Endothelial cell (in vitro differentiated cells): ENCODE results near the gene DNAJA4. TPM values are rescaled to one million over a fixed set of nuclear protein-coding genes. Genes with fewer than 3 reads are reported as not detected.
"Not testable (repeated sequence)": the region's sequence is repeated elsewhere in the genome, so short reads cannot be mapped to it uniquely, and the experiment has no call there.

Experiments used
- DNase-seq: peaks from one replicate; pipeline ENCODE4 v3.0.0; 2021; ENCODE audit warnings: low spot score
- H3K27ac Mint-ChIP-seq: one replicate; pipeline ENCODE4 v1.8.0; 2021; ENCODE audit warnings: mixed read lengths, inconsistent platforms; ENCODE audit not compliant: unreplicated experiment
- H3K27me3 Mint-ChIP-seq: one replicate; pipeline ENCODE4 v1.8.0; 2021; ENCODE audit warnings: mild to moderate bottlenecking, moderate library complexity, mixed read lengths, inconsistent platforms; ENCODE audit not compliant: unreplicated experiment
- H3K36me3 Mint-ChIP-seq: one replicate; pipeline ENCODE4 v1.8.0; 2021; ENCODE audit warnings: mild to moderate bottlenecking, low read depth, mixed read lengths, inconsistent platforms; ENCODE audit not compliant: unreplicated experiment
- H3K4me1 Mint-ChIP-seq: one replicate; pipeline ENCODE4 v1.8.0; 2021; ENCODE audit warnings: mild to moderate bottlenecking, mixed read lengths, inconsistent platforms; ENCODE audit not compliant: unreplicated experiment
- H3K4me3 Mint-ChIP-seq: one replicate; pipeline ENCODE4 v1.8.0; 2021; ENCODE audit warnings: mild to moderate bottlenecking, mixed read lengths, inconsistent platforms; ENCODE audit not compliant: unreplicated experiment
- H3K9me3 Mint-ChIP-seq: one replicate; pipeline ENCODE4 v1.8.0; 2021; ENCODE audit warnings: mixed read lengths, inconsistent platforms; ENCODE audit not compliant: unreplicated experiment
- total RNA-seq: library from RNA; stranded (reverse); fragmentation: NEBNext Ultra II Directional; extraction: Animal tissue kit (Norgen Biotek cat#: 25700); gene quantifications from one replicate; pipeline ENCODE4 v1.2.1, GENCODE V29; 2021; ENCODE audit not compliant: unreplicated experiment
- TF ChIP-seq, protein P1 (sequence below): fragments of 200-600 bp; sonication (generic); IDR thresholded peaks from one replicate; pipeline ENCODE4 v1.5.0; 2021; ENCODE audit warnings: antibody characterized with exemption; ENCODE audit not compliant: unreplicated experiment

Gene DNAJA4
- total RNA-seq, 1 donor from 2014 or later = 2.1 TPM

DNA sequence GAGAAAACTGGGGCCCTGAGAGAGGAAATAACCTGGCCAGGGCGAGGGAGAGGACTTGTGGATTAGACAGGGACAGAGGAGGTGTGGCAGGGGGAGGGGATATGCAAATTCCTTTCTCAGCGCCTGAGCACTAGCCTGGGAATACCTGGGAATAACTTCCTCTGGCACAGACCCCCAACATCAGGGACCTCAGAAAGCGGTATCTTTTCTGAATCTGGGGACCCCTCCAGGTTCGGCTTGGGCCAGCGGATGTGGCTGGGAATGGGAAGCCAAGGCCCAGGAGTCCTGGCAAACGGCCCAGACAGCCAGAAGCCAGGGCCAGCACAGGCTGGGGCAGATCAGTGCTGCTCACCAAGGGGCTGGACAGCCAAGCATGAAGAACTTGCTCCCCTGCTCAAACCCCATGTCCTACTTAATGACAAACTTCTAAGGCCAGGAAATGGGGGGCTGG lies 20.8 kb upstream of the DNAJA4 start:
- TF ChIP-seq, protein P1, sequence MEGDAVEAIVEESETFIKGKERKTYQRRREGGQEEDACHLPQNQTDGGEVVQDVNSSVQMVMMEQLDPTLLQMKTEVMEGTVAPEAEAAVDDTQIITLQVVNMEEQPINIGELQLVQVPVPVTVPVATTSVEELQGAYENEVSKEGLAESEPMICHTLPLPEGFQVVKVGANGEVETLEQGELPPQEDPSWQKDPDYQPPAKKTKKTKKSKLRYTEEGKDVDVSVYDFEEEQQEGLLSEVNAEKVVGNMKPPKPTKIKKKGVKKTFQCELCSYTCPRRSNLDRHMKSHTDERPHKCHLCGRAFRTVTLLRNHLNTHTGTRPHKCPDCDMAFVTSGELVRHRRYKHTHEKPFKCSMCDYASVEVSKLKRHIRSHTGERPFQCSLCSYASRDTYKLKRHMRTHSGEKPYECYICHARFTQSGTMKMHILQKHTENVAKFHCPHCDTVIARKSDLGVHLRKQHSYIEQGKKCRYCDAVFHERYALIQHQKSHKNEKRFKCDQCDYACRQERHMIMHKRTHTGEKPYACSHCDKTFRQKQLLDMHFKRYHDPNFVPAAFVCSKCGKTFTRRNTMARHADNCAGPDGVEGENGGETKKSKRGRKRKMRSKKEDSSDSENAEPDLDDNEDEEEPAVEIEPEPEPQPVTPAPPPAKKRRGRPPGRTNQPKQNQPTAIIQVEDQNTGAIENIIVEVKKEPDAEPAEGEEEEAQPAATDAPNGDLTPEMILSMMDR = no peak
- Mint-ChIP-seq H3K4me1 (no peaks in the 10 kb centered on the region), H3K9me3 (no peaks in the 10 kb centered on the region), H3K27ac (no peak overlapping the region), H3K27me3 (no peaks in the 10 kb centered on the region), H3K4me3 (no peak overlapping the region), H3K36me3 (no peaks in the 10 kb centered on the region)
- DNase-seq = no peak

DNA sequence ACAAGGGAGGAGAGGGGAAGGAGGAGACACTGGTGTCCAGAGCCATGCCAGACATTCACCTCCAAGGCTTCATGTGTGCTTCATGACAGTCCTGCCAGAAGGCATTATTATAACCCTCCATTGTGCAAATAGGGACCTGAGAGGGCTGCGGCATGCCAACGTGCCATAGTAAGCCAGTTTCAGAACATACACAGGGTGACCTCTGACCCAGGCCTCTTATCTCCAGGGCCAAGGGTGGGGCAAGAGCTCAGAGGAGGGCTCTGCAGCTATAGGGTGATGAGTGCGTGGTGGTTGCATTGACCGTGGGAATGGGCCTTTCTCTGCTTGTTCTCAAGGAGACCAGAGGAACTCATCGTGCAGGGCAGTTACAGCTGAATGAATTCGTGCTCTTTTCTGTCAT lies 20.3 kb upstream of the DNAJA4 start:
- TF ChIP-seq, protein P1 = no peak
- H3K4me3 Mint-ChIP-seq = no peak overlapping the region
- no peaks in the 10 kb centered on the region for H3K27me3 Mint-ChIP-seq
- H3K4me1 Mint-ChIP-seq = no peaks in the 10 kb centered on the region
- no peaks in the 10 kb centered on the region for H3K36me3 Mint-ChIP-seq
- no peak for DNase-seq
- H3K27ac Mint-ChIP-seq = no peak overlapping the region
- H3K9me3 Mint-ChIP-seq = no peaks in the 10 kb centered on the region

DNA sequence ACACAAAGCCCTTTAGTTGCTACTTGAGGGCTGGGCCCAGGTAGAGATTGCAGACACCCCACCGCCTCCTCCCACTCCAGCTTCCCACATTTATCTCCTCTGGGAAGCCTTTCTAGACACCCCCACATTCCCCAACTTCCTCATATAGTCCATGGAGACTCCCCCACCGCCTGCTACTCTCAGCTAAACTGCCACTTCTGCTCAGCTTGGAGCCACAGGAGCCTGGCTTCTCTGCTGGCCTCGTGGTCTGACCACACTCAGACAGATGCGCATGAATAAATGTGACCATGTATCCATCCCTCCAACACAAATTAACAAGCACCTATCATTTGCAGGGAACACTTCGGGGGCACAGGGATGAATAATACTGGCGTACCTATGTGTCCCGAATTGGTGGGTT lies 19.5 kb upstream of the DNAJA4 start:
- no peaks in the 10 kb centered on the region for H3K9me3 Mint-ChIP-seq
- no peaks in the 10 kb centered on the region for H3K4me1 Mint-ChIP-seq
- no peaks in the 10 kb centered on the region for H3K36me3 Mint-ChIP-seq
- DNase-seq = no peak
- no peak overlapping the region for H3K4me3 Mint-ChIP-seq
- H3K27ac Mint-ChIP-seq = no peak overlapping the region
- TF ChIP-seq, protein P1 = no peak
- no peaks in the 10 kb centered on the region for H3K27me3 Mint-ChIP-seq

DNA sequence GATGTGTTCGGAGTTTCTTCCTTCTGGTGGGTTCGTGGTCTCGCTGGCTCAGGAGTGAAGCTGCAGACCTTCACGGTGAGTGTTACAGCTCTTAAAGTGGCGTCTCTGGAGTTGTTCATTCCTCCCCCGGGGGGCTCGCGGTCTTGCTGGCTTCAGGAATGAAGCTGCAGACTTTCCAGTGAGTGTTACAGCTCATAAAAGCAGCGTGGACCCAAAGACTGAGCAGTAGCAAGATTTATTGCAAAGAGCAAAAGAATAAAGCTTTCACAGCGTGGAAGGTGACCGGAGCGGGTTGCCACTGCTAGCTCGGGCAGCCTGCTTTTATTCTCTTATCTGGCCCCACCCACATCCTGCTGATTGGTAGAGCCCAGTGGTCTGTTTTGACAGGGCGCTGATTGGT lies 19.0 kb upstream of the DNAJA4 start:
- not testable (repeated sequence) for H3K36me3 Mint-ChIP-seq, H3K27ac Mint-ChIP-seq, H3K4me1 Mint-ChIP-seq, H3K27me3 Mint-ChIP-seq, DNase-seq, H3K9me3 Mint-ChIP-seq
- H3K4me3 Mint-ChIP-seq = peak overlapping the region; percentile 59

DNA sequence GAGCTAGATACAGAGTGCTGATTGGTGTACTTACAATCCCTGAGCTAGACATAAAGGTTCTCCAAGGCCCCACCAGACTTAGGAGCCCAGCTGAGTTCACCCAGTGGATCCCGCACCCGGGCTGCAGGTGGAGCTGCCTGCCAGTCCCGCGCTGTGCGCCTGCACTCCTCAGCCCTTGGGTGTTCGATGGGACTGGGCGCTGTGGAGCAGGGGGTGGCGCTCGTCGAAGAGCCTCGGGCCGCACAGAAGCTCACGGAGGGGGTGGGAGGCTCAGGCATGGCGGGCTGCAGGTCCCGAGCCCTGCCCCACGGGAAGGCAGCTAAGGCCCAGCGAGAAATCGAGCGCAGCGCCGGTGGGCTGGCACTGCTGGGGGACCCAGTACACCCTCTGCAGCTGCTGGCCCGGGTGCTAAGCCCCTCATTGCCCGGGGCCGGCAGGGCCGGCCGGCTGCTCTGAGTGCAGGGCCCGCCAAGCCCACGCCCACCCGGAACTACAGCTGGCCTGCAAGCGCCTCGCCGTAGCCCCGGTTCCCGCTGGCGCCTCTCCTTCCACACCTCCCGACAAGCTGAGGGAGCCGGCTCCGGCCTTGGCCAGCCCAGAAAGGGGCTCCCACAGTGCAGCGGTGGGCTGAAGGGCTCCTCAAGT lies 18.3 kb upstream of the DNAJA4 start:
- not testable (repeated sequence) for H3K36me3 Mint-ChIP-seq, H3K27ac Mint-ChIP-seq, H3K4me1 Mint-ChIP-seq, H3K4me3 Mint-ChIP-seq, H3K9me3 Mint-ChIP-seq, DNase-seq, H3K27me3 Mint-ChIP-seq

DNA sequence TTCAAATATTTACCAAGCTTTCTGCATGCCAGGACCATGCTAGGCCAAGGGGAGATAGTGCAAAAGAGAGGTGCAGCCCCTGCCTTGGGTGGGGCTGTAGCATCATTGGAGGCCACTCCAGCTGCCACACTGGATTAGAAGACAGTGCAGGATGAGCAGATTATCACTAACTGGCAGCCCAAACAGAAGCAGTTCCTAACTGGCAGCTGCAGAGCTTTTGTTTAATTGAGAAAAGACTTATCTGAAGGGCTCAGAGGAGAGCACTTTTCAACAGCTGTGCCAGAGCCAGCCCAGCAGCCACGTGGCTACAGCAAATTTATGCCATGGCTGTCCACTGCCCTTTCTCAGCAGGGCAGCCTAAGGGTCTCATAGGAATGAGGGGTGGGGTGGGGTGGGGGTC lies 16.5 kb upstream of the DNAJA4 start:
- no peak overlapping the region for H3K27ac Mint-ChIP-seq

More for the DNA sequence above, 16.5 kb upstream of the DNAJA4 start:
- no peaks in the 10 kb centered on the region for H3K4me1 Mint-ChIP-seq
- TF ChIP-seq, protein P1 = no peak
- DNase-seq = no peak
- H3K27me3 Mint-ChIP-seq = no peaks in the 10 kb centered on the region
- H3K36me3 Mint-ChIP-seq = no peaks in the 10 kb centered on the region
- no peaks in the 10 kb centered on the region for H3K9me3 Mint-ChIP-seq
- no peak overlapping the region for H3K4me3 Mint-ChIP-seq
